Activated CD4-positive, alpha-beta T cell treated with anti-CD3 and anti-CD28 coated beads, Interleukin-2, amount 50 U/mL, for 1 hour (primary cell): ENCODE results near the gene PTPRE.

Experiments used
- DNase-seq: peaks from one replicate; pipeline ENCODE4 v3.0.0-alpha.2; 2020

The PTPRE gene

GRCh38 chr10:128105383-128105782 is 198.5 kb downstream of the PTPRE start:
- DNase-seq: no peak

- no peak for DNase-seq
Observed at GRCh38 chr10:128109707-128110106, 202.8 kb downstream of the PTPRE start.

- DNase-seq: no peak
Observed at GRCh38 chr10:128110339-128110738, 203.4 kb downstream of the PTPRE start.

DNA sequence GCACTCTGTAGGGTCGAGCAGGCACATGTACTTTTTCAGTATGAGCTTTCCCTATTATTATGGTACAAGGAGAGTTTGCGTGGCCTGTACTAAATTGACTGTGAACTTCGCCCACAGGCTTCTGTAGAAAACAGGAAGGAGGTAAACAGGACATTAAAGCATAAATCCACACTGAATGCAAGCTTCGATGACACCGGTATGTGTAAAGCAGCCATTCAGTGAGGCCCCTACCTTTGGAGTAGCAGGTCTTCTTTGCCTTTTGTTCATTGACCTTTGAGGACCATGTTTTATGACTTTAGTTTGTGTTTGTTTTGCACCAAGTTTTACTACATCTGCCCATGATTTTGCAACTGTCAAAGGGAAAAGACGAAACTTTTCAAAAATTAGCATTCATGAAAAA is 204.8 kb downstream of the PTPRE start:
- no peak for DNase-seq

GRCh38 chr10:128113026-128113425 is 206.1 kb downstream of the PTPRE start:
- DNase-seq: no peak

DNA sequence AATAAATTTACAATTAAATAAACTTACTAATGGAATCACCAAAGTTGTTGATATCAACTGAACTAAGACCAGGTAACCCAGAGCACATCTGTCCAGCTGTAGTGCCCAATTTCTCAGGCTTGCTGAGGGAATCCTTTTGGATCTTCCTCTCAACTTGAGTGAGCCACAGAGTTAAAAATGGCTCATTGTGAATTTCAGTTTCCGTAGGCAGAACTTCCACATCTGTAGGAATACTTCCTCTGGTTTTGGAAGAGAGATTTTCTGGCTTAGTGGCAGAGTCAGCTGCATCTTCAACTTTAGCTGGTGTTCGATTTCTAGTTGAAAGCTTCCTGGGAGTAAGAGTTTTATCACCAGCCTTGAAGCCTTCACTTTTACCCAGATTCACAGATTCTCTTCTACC is 208.0 kb downstream of the PTPRE start:
- no peak for DNase-seq

DNA sequence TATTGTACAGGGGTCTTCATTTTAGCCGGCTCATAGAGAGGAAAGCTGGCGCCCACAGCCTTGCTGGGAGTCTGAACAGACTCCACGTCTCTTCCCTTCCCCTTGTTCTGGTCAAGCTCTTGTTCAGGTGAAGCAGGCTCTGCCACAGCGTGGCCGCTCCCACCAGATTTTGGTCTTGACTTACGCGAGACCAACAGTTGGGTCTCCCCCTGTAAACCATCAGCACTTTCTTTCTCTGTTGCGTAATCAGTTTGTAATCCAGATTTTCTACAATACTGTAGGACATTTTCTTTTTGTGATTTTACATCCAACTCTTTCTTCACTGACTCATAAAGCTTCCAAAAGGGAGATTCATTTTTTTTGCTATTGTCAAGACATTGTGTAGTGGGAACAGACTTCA is 208.5 kb downstream of the PTPRE start:
- DNase-seq: no peak

DNA sequence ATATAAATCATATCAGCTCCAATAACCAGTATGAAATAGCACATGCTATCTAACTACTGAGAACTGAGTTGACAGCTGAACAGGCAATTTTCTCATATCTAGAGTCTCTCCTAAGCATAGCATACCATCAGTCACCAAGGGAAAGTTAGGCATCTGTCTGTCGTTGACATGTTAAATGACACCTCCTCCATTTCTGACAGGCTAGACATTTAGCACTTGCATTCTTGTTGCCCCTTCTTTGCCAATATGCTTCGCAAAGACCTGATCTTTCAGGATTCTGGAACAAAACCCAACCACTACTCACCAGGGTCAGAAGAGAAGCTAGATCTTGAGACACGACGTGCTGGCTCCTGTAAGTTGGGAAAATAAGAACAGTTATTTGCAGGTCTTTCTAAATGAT is 209.3 kb downstream of the PTPRE start:
- DNase-seq: no peak

GRCh38 chr10:128116851-128117615 is 210.1 kb downstream of the PTPRE start:
- no peak for DNase-seq

DNA sequence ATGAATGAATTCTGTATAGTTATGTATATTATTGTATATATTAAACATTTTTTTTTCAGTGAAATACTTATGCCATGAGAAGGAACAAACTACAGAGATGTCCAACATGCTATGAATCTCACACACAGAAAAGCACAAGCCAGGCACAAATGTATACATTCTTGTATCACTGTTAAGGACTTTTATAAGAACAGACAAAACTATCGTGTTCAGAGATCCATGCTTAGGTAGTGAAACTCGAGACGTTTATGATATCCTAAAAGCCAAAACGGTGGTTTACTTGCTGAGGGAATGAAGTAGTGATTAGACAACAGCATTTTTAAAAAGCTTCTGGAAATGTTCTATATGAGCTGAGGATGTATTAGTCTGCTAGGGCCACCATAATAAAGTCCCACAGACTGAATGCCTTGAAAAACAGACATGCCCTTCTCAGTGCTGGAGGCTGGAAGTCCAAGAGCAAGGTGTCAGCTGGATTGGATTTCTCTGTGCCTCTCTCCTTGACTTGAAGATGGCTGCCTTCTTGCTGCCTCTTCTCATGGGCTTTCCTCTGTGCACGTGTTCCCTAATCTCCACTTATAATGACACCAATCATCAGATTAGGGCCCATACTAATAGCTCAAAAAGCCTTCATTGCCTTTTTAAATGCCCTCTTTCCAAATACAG is 215.0 kb downstream of the PTPRE start:
- DNase-seq: no peak

DNA sequence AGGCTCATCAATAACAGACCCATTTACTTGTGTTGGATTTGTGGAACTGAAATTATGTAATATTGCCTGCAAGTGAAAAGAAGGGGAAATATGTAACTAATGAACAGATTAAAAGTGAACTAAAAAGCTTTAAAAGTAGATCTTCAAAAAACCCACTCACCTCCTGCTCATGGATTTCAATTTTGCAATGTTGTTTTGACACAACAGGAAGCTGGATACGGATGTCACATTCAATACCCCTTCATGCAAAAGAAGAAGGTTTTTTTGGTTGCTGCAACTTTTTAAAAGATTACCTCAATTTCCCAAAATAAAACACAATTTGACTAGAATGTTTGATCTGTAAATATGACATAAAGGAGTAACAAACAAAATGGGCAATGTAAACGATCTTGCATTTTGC is 216.0 kb downstream of the PTPRE start:
- no peak for DNase-seq

DNA sequence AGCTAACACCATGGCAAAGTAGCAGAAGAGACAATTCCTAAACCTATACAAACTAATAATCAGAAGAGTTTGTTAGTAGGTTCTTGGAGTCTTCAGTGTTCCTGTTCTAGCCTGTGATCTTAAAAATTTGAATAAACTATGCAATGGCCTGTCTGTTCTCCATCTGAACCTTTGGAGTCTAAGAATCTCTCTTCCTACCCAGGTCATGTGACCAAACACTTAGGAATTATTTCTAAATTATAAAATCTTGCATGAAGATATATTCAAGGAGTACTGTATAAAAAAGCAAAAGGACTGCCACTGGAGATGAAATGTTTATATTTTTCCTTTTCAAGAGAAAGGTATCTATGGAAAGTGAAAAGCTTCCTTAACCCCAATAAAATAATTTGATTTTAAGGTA is 216.9 kb downstream of the PTPRE start:
- no peak for DNase-seq

DNA sequence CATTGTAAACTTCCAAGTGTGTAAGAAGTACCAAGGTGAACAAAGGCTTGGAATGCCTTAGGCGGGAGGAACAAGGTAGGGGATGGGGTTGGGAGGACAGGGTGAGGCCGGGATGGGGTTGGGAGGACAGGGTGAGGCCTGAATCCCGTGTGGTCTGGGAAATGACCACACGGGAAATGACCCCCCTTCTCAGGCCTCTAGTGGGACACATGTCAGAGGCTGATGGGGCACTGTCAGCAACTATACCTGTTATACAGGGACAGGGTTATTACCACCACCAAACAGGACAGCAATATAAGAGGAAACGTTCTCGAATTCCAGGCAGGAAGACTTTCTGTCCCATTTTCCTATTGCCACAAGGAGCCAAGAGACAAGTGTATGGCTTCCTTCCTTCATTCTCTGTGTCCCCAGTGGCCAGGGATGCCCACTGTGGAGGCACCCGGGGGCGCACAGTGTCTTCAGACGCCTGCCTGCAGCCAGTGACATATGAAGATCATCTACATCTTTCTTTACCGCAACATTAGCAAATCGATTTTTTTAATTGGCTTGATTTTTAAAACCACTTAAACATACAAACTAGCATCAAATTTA is 218.0 kb downstream of the PTPRE start:
- DNase-seq: no peak

GRCh38 chr10:128125416-128125943 is 218.6 kb downstream of the PTPRE start:
- DNase-seq: no peak

DNA sequence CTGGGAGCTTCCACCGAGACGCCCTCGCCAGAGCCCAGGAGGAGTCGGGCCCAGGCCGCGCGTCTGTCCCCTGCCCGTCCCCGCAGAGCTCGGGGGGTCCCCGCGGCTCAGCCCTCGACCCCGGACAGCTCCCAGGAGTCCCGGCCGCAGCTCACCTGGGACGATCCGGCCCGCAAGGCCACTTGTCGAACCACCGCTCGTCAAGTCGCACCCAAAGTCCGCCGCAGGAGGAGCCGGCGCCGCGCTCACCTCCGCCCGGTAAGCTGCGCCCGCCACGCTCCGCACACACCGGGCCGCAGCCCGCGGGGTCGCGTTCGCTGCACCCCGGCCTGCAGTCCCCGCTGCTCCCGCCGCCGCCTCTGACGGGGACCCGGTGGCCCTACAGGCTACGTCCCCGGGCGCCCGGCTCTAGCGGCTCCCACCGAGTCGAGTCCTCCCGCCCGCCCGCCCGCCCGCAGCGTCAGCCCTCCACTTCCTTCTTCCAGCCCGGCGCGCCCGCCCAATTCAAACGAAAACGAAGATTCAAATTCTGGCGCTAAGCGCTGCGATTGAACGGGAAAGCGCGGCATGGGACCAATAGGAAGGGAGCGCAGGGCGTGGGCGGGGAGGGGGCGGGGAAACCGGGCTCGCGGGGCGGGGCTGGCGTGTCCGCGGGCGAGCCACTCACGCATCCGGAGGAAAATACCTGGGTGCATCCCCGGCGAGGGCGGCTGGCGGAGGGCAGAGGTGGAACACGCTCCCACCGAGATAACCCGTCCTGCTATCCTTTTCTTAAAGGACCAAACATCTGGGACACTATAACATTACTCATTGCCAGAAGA is 219.3 kb downstream of the PTPRE start, which contains the start of gene MKI67:
TSS of gene MKI67 (minus strand) at position 480 of the 821 bp plus-strand sequence. CDS start 756 bp downstream, outside the sequence.
- peak; percentile 86 for DNase-seq

GRCh38 chr10:128128582-128128981 is 221.7 kb downstream of the PTPRE start:
- no peak for DNase-seq

DNA sequence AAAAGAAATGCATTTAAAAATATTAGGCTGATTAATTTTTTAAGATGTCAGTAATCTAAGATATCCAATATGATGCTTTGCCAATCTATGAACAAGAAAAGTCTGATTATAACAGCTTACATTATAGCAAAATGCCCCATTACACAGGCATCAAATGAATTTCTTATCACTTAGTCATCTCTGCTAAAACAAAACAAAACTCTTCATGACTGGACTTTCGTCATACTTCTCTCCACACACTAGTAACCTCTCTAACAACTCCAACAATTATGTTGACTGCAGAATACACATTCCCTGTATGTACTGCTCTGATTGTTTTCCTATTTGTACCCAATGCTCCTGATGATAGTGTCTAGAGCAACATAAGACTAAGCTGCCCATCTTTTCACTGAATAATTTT is 223.1 kb downstream of the PTPRE start:
- no peak for DNase-seq
